Panc1 (cell line): ENCODE data around the gene CCDC32.

Experiments used
- CTCF ChIP-seq: fragments of 450-650 bp; IDR thresholded peaks from 2 replicates; pipeline ENCODE4 v1.5.1; 2017; ENCODE audit warnings: mild to moderate bottlenecking
- REST ChIP-seq, 2 experiments: IDR thresholded peaks; 2 replicates each; pipeline ENCODE4 v1.6.1; 2011 to 2012; ENCODE audit warnings: low read depth in 2 of 2, control low read depth in 1 of 2, low read length in 1 of 2, mild to moderate bottlenecking in 1 of 2, moderate library complexity in 1 of 2; ENCODE audit not compliant: insufficient read depth in 1 of 2

GRCh38 chr15:40513609-40514008 lies 51.2 kb downstream of the CCDC32 start:
- TF ChIP-seq CTCF (no peak), REST (IDR thresholded peaks at IDR 0.05; ENCODE audit: insufficient read depth in 1 of 2, low read depth in 2 of 2, low read length in 1 of 2) (no peak)
